Astrocyte (in vitro differentiated cells and primary cell): ENCODE data around the gene UGT1A7.

Source experiments
- EZH2 ChIP-seq: IDR thresholded peaks from 2 replicates; pipeline ENCODE4 v1.6.1; 2012; ENCODE audit warnings: mild to moderate bottlenecking, low read length, inconsistent platforms; ENCODE audit not compliant: insufficient read depth
- TF ChIP-seq, protein P1 (sequence below): IDR thresholded peaks from 2 replicates; pipeline ENCODE4 v1.5.1; 2011; ENCODE audit warnings: low read depth, mild to moderate bottlenecking, inconsistent platforms, low read length, moderate library complexity; ENCODE audit not compliant: insufficient read depth

DNA sequence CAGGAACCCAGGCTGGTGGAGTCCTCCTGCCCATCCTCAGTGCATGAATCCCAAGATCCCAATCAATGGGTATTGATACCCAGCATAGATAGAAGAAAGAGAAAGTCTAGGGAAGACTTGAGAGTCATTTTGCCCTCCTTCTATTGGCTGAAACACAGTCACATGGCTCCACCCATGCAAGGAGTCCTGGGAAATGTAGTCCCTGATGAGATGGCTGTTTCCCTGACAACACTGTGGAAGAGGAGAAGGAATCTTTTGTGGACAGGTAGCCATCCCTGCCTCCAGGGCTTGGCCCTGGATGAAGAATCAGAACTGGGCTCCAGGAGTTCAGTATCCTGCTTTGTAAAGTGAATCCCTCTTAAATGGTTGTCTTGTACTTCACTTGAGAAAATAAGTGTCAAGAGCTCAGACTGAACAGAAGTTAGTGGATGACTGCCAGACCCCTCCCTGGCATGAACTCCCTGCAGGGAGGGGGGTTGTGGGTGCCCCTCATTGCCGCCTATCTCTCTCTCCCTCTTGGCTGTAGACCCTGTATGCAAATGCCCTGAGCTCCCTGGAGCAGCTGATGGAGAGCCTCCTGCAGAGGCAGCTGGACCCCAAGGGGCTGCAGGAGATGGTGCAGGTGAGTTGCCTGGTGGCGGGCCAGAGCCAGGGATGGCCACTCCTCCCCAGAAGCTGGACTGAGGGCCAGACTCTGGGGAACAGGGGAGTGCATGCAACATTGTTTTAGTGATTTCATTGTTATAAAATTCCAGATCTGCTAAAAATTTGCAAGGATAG, 132.5 kb downstream of the UGT1A7 start:
- TF ChIP-seq, protein P1, sequence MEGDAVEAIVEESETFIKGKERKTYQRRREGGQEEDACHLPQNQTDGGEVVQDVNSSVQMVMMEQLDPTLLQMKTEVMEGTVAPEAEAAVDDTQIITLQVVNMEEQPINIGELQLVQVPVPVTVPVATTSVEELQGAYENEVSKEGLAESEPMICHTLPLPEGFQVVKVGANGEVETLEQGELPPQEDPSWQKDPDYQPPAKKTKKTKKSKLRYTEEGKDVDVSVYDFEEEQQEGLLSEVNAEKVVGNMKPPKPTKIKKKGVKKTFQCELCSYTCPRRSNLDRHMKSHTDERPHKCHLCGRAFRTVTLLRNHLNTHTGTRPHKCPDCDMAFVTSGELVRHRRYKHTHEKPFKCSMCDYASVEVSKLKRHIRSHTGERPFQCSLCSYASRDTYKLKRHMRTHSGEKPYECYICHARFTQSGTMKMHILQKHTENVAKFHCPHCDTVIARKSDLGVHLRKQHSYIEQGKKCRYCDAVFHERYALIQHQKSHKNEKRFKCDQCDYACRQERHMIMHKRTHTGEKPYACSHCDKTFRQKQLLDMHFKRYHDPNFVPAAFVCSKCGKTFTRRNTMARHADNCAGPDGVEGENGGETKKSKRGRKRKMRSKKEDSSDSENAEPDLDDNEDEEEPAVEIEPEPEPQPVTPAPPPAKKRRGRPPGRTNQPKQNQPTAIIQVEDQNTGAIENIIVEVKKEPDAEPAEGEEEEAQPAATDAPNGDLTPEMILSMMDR: no peak
- no peak for TF ChIP-seq EZH2
